ENCODE data around the gene TTC7B.

The TTC7B gene

GRCh38 chr14:90617961-90618360, 198.3 kb downstream of the TTC7B start:
- no peak for DNase-seq (ENCODE audit: low spot score)

- no peak for DNase-seq (ENCODE audit: low spot score)
Measured at GRCh38 chr14:90616881-90617280, 199.3 kb downstream of the TTC7B start.

- DNase-seq (ENCODE audit: low spot score) = no peak
Measured at GRCh38 chr14:90616313-90616712, 199.9 kb downstream of the TTC7B start.

- DNase-seq (ENCODE audit: low spot score) = no peak
Measured at GRCh38 chr14:90615517-90616060, 200.6 kb downstream of the TTC7B start.

- no peak for DNase-seq (ENCODE audit: low spot score)
Measured at GRCh38 chr14:90614696-90615516, 201.3 kb downstream of the TTC7B start.

DNA sequence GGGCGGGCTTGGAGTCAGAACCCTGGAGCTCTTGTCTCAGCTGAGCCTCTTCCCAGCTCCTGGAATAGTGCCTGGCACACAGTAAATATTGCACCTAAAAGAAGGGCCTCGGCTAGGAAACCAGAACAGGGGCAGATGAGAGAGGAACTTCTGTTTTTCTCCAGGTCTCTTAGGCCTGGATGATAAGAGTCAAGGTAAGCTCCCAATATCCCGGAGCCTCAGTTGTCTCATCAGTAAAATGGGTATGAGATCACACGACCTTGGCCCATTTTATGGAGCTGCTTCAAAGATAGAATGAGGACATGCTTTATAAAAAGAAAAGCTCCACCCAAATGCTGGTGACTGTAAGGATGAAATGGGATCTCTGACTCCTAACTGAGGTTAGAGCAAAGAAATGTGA, 202.2 kb downstream of the TTC7B start:
- DNase-seq (ENCODE audit: low spot score) = no peak

- DNase-seq (ENCODE audit: low spot score) = no peak
Measured at GRCh38 chr14:90613453-90613852, 202.8 kb downstream of the TTC7B start.

DNA sequence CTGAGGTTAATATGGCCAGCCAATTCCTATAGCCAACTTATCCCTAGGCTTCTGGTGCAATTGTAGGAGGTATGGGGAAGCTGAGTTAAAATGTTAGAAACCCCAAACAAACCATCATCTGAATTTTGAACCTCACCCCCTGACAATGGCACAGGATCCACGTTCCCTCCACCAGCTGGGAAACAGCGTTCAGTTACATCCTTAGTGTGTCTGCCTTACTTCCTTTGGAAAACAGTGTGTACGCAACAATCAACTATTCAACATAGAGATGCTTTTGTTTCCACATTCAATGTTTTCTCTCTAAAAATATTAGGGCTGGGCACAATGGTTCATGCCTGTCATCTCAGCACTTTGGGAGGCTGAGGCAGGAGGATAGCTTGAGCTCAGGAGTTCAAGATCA, 203.4 kb downstream of the TTC7B start:
- DNase-seq (ENCODE audit: low spot score) = no peak

DNA sequence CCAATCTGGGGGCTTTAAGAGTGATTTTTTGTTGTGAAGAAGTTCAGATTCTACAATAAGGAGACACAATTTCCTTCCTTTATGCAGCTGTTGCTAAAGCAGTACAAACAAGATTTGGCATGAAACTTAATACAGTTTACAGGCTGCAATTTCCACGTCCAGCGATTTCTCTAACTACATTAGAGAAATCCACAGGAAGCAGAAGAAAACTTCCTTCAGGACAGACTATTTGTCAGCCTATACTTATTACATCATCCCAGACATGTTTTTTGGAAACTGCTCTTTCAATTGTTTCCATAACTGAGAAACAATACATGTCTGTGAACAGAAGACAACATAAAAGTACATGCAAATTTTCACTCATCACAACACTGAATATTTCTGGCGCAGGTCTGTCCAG, 204.3 kb downstream of the TTC7B start:
- no peak for DNase-seq (ENCODE audit: low spot score)

GRCh38 chr14:90611501-90611900, 204.7 kb downstream of the TTC7B start:
- no peak for DNase-seq (ENCODE audit: low spot score)

DNA sequence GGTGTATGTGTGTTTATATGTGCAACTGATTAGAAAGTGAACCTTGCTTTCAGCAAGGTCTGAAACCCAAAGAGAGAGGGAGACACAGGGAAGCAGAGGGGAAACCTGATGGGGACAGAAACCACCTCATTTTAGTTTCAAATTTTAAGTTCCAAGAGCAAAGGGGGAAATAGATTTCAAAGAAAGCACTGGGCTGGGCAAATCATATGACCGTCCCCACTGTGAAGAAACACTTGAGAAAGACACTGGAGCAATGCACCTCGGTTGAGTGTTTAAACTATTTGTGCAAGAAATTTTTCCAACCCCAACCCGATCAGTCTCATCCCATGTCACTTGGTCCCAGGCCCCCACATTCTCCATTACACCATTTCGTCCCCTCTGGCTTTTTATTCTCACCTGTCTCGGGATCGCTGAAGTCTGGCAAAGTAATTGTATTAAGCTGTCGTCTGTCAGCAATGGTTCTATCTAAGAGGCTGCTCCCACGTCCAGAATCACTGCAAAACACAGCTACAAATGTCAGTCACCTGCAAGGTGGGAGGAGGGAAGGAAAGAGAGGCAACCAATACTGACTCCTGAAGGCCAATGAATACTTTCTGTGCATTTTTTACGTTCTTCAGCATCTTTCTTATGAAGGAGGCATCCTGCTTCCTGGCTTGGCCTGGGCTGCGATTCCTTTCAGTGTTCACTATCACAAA, 205.7 kb downstream of the TTC7B start:
- no peak for DNase-seq (ENCODE audit: low spot score)

- DNase-seq (ENCODE audit: low spot score) = no peak
Measured at GRCh38 chr14:90609376-90609775, 206.9 kb downstream of the TTC7B start.

GRCh38 chr14:90608929-90609341, 207.3 kb downstream of the TTC7B start:
- DNase-seq (ENCODE audit: low spot score) = no peak

DNA sequence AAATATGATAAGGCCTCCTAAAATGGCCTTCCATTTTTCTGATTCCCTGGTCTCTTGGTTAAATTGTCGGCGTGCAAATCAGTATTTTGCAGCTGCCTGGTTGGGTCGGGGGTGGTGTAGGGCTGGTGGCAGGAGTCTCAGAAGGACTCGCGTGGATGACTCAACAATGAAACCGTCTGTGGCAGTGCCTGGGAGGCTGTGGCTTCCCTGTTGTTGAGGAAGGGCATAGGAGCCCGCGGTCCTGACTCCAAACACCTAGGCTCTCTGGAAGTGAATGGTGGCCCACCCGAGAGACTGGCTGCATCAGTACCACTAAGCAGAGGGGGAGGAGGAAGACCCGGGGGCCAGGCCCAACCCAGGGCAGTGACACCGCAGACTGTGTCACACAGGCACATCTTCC, 207.9 kb downstream of the TTC7B start:
- DNase-seq (ENCODE audit: low spot score) = no peak

DNA sequence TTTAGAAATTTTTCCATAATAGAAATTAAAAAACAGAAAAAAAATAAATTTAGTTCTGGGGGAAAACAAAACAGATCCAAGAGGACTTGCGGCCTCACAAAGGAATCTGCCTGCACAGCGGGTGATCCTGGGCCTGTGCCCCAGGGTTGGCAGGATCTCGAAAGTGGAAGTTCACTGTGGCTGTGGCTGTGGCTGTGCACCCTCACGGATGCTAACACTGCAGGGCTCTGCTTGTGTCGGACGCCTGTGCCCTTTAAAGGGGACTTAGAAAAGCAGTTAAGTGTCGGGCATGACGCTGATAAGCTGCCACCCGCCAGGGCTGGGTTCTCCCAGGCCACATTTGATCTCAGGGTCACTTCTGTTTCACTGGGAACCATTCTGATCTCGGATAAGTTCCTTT, 209.1 kb downstream of the TTC7B start:
- no peak for DNase-seq (ENCODE audit: low spot score)

GRCh38 chr14:90606434-90606833, 209.8 kb downstream of the TTC7B start:
- no peak for DNase-seq (ENCODE audit: low spot score)

GRCh38 chr14:90605430-90605829, 210.8 kb downstream of the TTC7B start:
- no peak for DNase-seq (ENCODE audit: low spot score)

- DNase-seq (ENCODE audit: low spot score) = no peak
Measured at GRCh38 chr14:90604356-90604755, 211.9 kb downstream of the TTC7B start.

DNA sequence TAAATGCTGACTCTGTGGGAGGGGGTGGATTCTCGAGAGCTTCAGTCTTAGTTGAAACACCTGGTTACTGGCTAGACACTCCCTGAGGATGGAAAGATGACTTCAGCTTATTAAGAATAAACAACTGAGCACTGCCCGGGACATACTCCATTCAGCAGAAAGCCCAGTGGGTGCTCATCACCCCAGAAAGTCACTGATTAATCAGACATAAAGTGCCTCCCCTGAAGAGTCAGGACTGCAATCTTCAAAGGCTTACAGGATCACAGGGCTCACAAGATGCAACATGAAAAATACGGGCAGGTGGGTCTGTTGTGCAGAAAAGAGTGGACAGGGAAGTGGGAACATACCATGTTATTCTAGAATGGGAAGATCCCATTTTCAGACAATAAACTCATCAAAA, 212.4 kb downstream of the TTC7B start:
- DNase-seq (ENCODE audit: low spot score) = no peak

DNA sequence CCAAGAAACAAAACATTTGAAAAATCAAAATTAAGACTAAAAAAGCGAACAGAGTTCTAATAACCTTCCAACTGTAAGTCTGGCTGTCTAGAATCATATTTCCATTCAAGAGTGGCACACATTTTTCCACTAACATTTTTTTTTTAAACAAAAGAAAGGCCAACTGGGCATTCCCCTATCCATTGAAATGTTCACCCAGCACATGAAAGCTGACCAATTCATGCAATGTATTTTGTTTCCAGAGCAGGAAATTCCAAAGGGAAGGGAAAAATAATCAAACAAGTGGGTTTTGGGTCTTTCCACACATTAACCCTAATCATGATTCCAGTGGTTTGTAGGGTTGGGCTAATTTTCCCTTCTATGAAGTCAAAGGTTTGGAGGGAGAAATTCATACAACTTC, 212.9 kb downstream of the TTC7B start:
- DNase-seq (ENCODE audit: low spot score) = no peak

DNA sequence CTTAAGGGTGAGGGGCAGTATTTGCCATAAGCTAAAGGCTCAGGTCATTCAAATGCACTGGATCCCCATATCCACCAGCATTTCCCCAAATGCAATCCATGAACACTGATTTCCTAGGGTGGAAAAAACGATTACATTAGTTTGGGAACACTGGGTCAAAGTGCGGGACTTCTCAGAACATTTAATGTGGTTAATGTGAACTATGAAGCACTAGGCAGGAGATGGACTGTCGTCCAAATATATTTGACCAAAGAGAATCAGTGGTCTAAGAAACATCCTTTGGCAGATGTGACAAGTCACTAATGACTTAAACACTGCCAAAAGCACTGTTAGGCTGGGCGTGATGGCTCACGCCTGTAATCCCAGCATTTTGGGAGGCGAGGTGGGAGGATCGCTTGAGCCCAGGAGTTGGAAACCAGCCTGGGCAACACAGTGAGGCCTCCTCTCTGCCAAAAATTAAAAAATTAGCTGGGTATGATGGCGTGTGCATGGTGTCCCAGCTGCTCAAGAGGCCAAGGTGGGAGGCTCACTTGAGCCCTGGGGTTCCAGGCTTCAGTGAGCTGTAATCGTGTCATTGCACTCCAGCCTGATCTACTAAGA, 214.0 kb downstream of the TTC7B start:
- DNase-seq (ENCODE audit: low spot score) = no peak

GRCh38 chr14:90601563-90601962, 214.7 kb downstream of the TTC7B start:
- no peak for DNase-seq (ENCODE audit: low spot score)

GRCh38 chr14:90600619-90601018, 215.6 kb downstream of the TTC7B start:
- no peak for DNase-seq (ENCODE audit: low spot score)
